ENCODE data around the gene ADAM22.

- TF ChIP-seq POLR2A (IDR thresholded peaks at IDR 0.05; ENCODE audit: low read depth, low read length) = no peak
- TF ChIP-seq TAF1 (IDR thresholded peaks at IDR 0.05; ENCODE audit: borderline replicate concordance, low read depth, low read length) = no peak
- no peak for TF ChIP-seq POLR2AphosphoS5 (IDR thresholded peaks at IDR 0.05; ENCODE audit: low read depth, low read length)
Observed at GRCh38 chr7:88115816-88116215, 181.8 kb downstream of the ADAM22 start.
